K562 (cell line): ENCODE data around the gene GFAP. TPM values are rescaled to one million over a fixed set of nuclear protein-coding genes. Genes with fewer than 3 reads are reported as not detected.

Experiments used
- ATAC-seq: fragments of 200-7000 bp; cut with Tn5 transposase; 3 replicates; pipeline ENCODE4 v1.9.1; 2020; ENCODE audit warnings: moderate library complexity
- BruUV-seq: library from RNA; stranded (reverse); fragments of 400-500 nt; replicated peaks from 2 replicates; lab custom pipeline; 2021; lab: Mats Ljungman, UMichigan
- CTCF ChIA-PET: fragments of 300-600 bp; formaldehyde crosslinking; extraction: SDS; loops from one replicate; lab custom pipeline; 2021; ENCODE audit warnings: low intra/inter-chr PET ratio; lab: Yijun Ruan, JAX
- POLR2A ChIA-PET: fragments of 300-600, 350-650 bp; sonication (Branson Sonifier 250); formaldehyde crosslinking; extraction: SDS; loops from one replicate; lab custom pipeline; 2021; ENCODE audit warnings: antibody characterized with exemption, inconsistent platforms; lab: Yijun Ruan, JAX
- DNase-seq, 4 experiments: peaks; one replicate each; pipeline versions ENCODE4 v3.0.0 to v3.0.0-alpha.2; 2011 to 2018; ENCODE audit warnings: low spot score in 3 of 4, mixed read lengths in 3 of 4; ENCODE audit errors: extremely low read depth in 1 of 4
- FAIRE-seq: peaks from 2 replicates; lab custom pipeline; 2011; peaks lifted over from hg19 to GRCh38; lab: Jason Lieb, UNC
- H2AFZ ChIP-seq: 2 replicates; pipeline ENCODE4 v1.6.0; 2011; ENCODE audit warnings: low read depth, low read length, control low read depth, inconsistent platforms
- H3K27ac ChIP-seq: fragments of 200-600 bp; 3 replicates; pipeline ENCODE4 v1.8.0; 2011; ENCODE audit warnings: low read depth, mild to moderate bottlenecking, control low read depth, inconsistent platforms, low read length, moderate library complexity, mixed read lengths; ENCODE audit errors: extremely low read depth
- H3K27me3 ChIP-seq, 2 experiments: fragments of 300-600 bp in 1 of 2; 2 replicates in 1 of 2; 3 replicates in 1 of 2; pipeline versions ENCODE4 v1.6.0 to v1.8.0; 2011; ENCODE audit warnings: inconsistent platforms in 2 of 2, low read length in 2 of 2, mild to moderate bottlenecking in 1 of 2, mixed read lengths in 1 of 2, moderate library complexity in 1 of 2; ENCODE audit not compliant: control insufficient read depth in 2 of 2, insufficient read depth in 2 of 2
- H3K36me3 ChIP-seq: fragments of 300-600 bp; 3 replicates; pipeline ENCODE4 v1.8.0; 2011; ENCODE audit warnings: mild to moderate bottlenecking, low read length, inconsistent platforms; ENCODE audit not compliant: control insufficient read depth, insufficient read depth
- H3K4me1 ChIP-seq, 2 experiments: fragments of 200-600 bp in 1 of 2; replicated peaks in 1 of 2; 2 replicates in 1 of 2; 3 replicates in 1 of 2; pipeline versions ENCODE4 v1.5.1 to v1.8.0; 2011; ENCODE audit warnings: inconsistent platforms in 2 of 2, low read length in 2 of 2, mild to moderate bottlenecking in 1 of 2, mixed read lengths in 1 of 2, moderate library complexity in 1 of 2; ENCODE audit not compliant: control insufficient read depth in 2 of 2, insufficient read depth in 2 of 2
- H3K4me2 ChIP-seq: 2 replicates; pipeline ENCODE4 v1.6.1; 2011; ENCODE audit warnings: low read length, control low read depth, inconsistent platforms, mixed read lengths; ENCODE audit not compliant: insufficient read depth
- H3K4me3 ChIP-seq: fragments of 200-600 bp; sonication (generic), shearing (Covaris generic); 2 replicates; pipeline ENCODE4 v1.5.1; 2016; ENCODE audit warnings: control low read depth, inconsistent platforms
- H3K79me2 ChIP-seq: fragments of 200-600 bp; 3 replicates; pipeline ENCODE4 v1.8.0; 2011; ENCODE audit warnings: low read length, inconsistent platforms; ENCODE audit not compliant: control insufficient read depth, insufficient read depth
- H3K9ac ChIP-seq, 2 experiments: 2 replicates each; pipeline versions ENCODE4 v1.6.0 to v1.6.1; 2011; ENCODE audit warnings: low read depth in 2 of 2, low read length in 2 of 2, control low read depth in 1 of 2, inconsistent platforms in 1 of 2, mild to moderate bottlenecking in 1 of 2, mixed read lengths in 1 of 2; ENCODE audit not compliant: insufficient read depth in 1 of 2
- H3K9me1 ChIP-seq: one replicate; pipeline ENCODE4 v1.6.0; 2011; ENCODE audit warnings: inconsistent platforms, mild to moderate bottlenecking, low read length, moderate library complexity; ENCODE audit not compliant: control insufficient read depth, insufficient read depth
- H3K9me3 ChIP-seq: replicated peaks from 2 replicates; pipeline ENCODE4 v1.5.1; 2011; ENCODE audit warnings: low read depth, low read length, inconsistent platforms; ENCODE audit not compliant: control insufficient read depth, insufficient read depth
- H4K20me1 ChIP-seq: replicated peaks from 2 replicates; pipeline ENCODE4 v1.6.1; 2011; ENCODE audit warnings: low read length, inconsistent platforms, mixed read lengths; ENCODE audit not compliant: control insufficient read depth, insufficient read depth
- CBX8 ChIP-seq: fragments of 200-600 bp; sonication (generic); IDR thresholded peaks from 2 replicates; pipeline ENCODE4 v1.6.1; 2012; ENCODE audit warnings: borderline replicate concordance, mixed run types, low read depth, mild to moderate bottlenecking, moderate library complexity, mixed read lengths, low read length, control low read depth, inconsistent platforms; ENCODE audit not compliant: poor library complexity, severe bottlenecking; ENCODE audit errors: extremely low read depth
- DIDO1 ChIP-seq: fragments of 450-650 bp; IDR thresholded peaks from 2 replicates; pipeline ENCODE4 v1.6.1; 2016; ENCODE audit warnings: low read depth, missing biosample characterization, missing genetic modification characterization
- E2F3 ChIP-seq: fragments of 250-450 bp; sonication (Bioruptor Pico); IDR thresholded peaks from 2 replicates; pipeline ENCODE4 v1.4.0; 2020; ENCODE audit warnings: mild to moderate bottlenecking
- ELF1 ChIP-seq: fragments of 200-800 bp; sonication (Bioruptor generic); IDR thresholded peaks from 2 replicates; pipeline ENCODE4 v1.6.1; 2016; ENCODE audit warnings: missing genetic modification characterization, missing compliant biosample characterization
- HDAC2 ChIP-seq: fragments of 450-650 bp; IDR thresholded peaks from 2 replicates; pipeline ENCODE4 v1.6.1; 2016; ENCODE audit warnings: mild to moderate bottlenecking
- NFIC ChIP-seq: fragments of 450-650 bp; IDR thresholded peaks from 2 replicates; pipeline ENCODE4 v1.6.1; 2017; ENCODE audit warnings: mild to moderate bottlenecking, inconsistent platforms
- SMC3 ChIP-seq: conservative IDR thresholded peaks from 2 replicates; pipeline ENCODE4 v1.6.1; 2011; ENCODE audit warnings: low read depth, low read length, improper control_type of control experiment; ENCODE audit not compliant: insufficient read depth
- SNIP1 ChIP-seq: fragments of 450-650 bp; IDR thresholded peaks from 2 replicates; pipeline ENCODE4 v1.7.1; 2017; ENCODE audit warnings: low read depth, mild to moderate bottlenecking
- TRIM24 ChIP-seq, 2 experiments: fragments of 450-650 bp; IDR thresholded peaks; 2 replicates each; pipeline ENCODE4 v1.6.1; 2016
- ZNF384 ChIP-seq: IDR thresholded peaks from 2 replicates; pipeline ENCODE4 v1.6.1; 2012; ENCODE audit warnings: low read depth, low read length, improper control_type of control experiment
- ZNF717 ChIP-seq: fragments of 250-450 bp; sonication (Bioruptor Pico); IDR thresholded peaks from 2 replicates; pipeline ENCODE4 v1.5.0; 2021
- WGBS: fragments of 100-300 bp; shearing (Covaris generic); methylation state at CpG from one replicate; pipeline ENCODE4 v1.1.6; 2016; ENCODE audit warnings: low coverage, mixed read lengths; ENCODE audit not compliant: insufficient coverage; ENCODE audit errors: missing lambda C conversion rate; 5-methylcytosine and 5-hydroxymethylcytosine counted together
- in situ Hi-C: fragments of 300-500 bp; cut with MboI; formaldehyde crosslinking; loops from 4 replicates; pipeline ENCODE4 v1.15.0; 2018; ENCODE audit warnings: inconsistent platforms, mixed read lengths
- intact Hi-C: fragments of 100-400 bp; cut with micrococcal nuclease; formaldehyde crosslinking; loops from 2 replicates; pipeline ENCODE4 v1.14.2; 2022
- polyA plus RNA-seq, 8 experiments: library from polyadenylated mRNA; depleted of rRNA in 4 of 8; stranded (reverse) in 5 of 8; unstranded in 3 of 8; fragments of >200 nt; fragmentation: Nextera tagmentation in 2 of 8; fragmentation: Illumina TruSeq in 1 of 8; extraction: Ambion mirVana in 2 of 8; extraction: Trizol in 1 of 8; gene quantifications; 2 replicates each; pipeline versions ENCODE4 v1.2.1 to v1.2.3, GENCODE V29; 2011 to 2014; ENCODE audit warnings: inconsistent platforms in 1 of 8, missing spikeins in 1 of 8
- total RNA-seq, 7 experiments: library from RNA; depleted of rRNA in 6 of 7; stranded (reverse); fragments of >200 nt in 6 of 7; fragmentation: Illumina TruSeq in 2 of 7; extraction: Trizol in 2 of 7; gene quantifications; 2 replicates each; pipeline versions ENCODE4 v1.2.1 to v1.2.3, GENCODE V29; 2011 to 2021; ENCODE audit warnings: low replicate concordance in 1 of 7
- TF ChIP-seq, protein P1 (sequence below): fragments of 250-450 bp; sonication (Bioruptor Pico); IDR thresholded peaks from 2 replicates; pipeline ENCODE4 v1.8.0; 2022; ENCODE audit warnings: inconsistent platforms
- TF ChIP-seq, protein P2 (sequence below): sonication (generic); formaldehyde crosslinking; IDR thresholded peaks from 2 replicates; pipeline ENCODE4 v1.8.1; 2023; ENCODE audit warnings: mild to moderate bottlenecking, missing genetic modification reagents
- TF ChIP-seq, protein P3 (sequence below), 2 experiments: fragments of 450-650 bp; IDR thresholded peaks; 2 replicates each; pipeline ENCODE4 v1.6.1; 2016
- TF ChIP-seq, protein P4 (sequence below), 3 experiments: IDR thresholded peaks in 2 of 3; conservative IDR thresholded peaks in 1 of 3; 2 replicates each; pipeline ENCODE4 v1.5.1; 2011 to 2012; ENCODE audit warnings: low read length in 3 of 3, mild to moderate bottlenecking in 3 of 3, control low read depth in 2 of 3, improper control_type of control experiment in 1 of 3, inconsistent platforms in 1 of 3, low read depth in 1 of 3, mixed read lengths in 1 of 3, moderate library complexity in 1 of 3; ENCODE audit not compliant: insufficient read depth in 2 of 3

Gene GFAP
- total and polyA plus RNA-seq, 9 of the 15 experiments (the other 6 are each of a cell fraction or from before 2014, with no cell fraction given), result 0.07 to 1.4 (median 0.60) TPM; not detected in 1

DNA sequence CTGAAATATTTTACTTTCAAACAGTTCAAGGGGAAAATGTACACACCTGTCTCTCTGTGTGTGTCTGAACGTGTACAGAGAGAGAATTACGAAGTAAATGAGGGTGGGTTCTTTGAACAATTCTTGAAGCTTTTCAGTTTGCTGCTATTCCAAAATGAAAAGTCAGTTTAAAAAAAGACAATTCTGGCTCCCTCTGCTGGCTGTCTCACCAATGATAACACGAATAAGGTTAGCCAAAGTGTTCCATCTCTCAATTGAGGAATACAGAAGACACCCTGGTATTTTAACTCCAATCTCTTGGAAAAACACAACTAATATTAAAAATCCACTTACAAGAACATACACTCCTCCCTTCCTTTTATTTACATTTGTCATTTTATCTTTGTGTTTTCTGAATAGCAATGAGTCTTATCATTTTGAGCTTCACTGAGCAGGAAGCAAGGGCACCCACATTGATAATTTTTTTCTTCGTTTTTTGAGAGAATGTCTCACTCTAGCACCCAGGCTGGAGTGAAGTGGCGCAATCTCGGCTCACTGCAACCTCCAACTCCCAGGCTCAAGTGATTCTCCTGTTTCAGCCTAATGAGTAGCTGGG lies 36.6 kb downstream of the GFAP start:
- Histone ChIP-seq H3K27me3 (no peaks in the 10 kb centered on the region), H2AFZ (no peak overlapping the region), H3K9me1 (no peaks in the 10 kb centered on the region), H3K9ac (no peak overlapping the region), H3K4me3 (no peak overlapping the region), H3K36me3 (peaks cover 91% of the 10 kb centered on the region), H3K4me1 (no peaks in the 10 kb centered on the region), H4K20me1 (no peaks in the 10 kb centered on the region), H3K4me2 (no peak overlapping the region), H3K9me3 (no peaks in the 10 kb centered on the region), H3K79me2 (no peaks in the 10 kb centered on the region), H3K27ac (no peak overlapping the region)
- intact Hi-C loops (no loop called here), in situ Hi-C loops (no loop called here)
- CTCF ChIA-PET, result interaction anchor here (0.6 to 1.8 kb wide), 3 partner anchors 100 to 537 kb away, joined by 3 to 14 read pairs (median 8); no protein-coding TSS in a partner anchor
- ATAC-seq, result peak; percentile 56; the same call in 2 of the 3 replicates
- peak; percentile 79 for FAIRE-seq
- POLR2A ChIA-PET, result interaction anchor here (0.6 to 2.0 kb wide), 6 partner anchors 9 to 270 kb away, joined by 3 to 7 read pairs (median 4); partner anchors contain the start of gene EFTUD2
- 41% methylated on average over 6 of the region's 6 CpGs for WGBS
- DNase-seq, result peak in 3 of 4 experiments; percentile 34 to 45 (median 42)
- BruUV-seq, result no TSS peak
- TF ChIP-seq ZNF717 (CRISPR knock-in tag), result no peak
- TF ChIP-seq ELF1 (tag), result no peak
- TF ChIP-seq, protein P1, sequence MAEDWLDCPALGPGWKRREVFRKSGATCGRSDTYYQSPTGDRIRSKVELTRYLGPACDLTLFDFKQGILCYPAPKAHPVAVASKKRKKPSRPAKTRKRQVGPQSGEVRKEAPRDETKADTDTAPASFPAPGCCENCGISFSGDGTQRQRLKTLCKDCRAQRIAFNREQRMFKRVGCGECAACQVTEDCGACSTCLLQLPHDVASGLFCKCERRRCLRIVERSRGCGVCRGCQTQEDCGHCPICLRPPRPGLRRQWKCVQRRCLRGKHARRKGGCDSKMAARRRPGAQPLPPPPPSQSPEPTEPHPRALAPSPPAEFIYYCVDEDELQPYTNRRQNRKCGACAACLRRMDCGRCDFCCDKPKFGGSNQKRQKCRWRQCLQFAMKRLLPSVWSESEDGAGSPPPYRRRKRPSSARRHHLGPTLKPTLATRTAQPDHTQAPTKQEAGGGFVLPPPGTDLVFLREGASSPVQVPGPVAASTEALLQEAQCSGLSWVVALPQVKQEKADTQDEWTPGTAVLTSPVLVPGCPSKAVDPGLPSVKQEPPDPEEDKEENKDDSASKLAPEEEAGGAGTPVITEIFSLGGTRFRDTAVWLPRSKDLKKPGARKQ (CRISPR knock-in tag), result no peak
- TF ChIP-seq CBX8, result no peak
- TF ChIP-seq, protein P2, sequence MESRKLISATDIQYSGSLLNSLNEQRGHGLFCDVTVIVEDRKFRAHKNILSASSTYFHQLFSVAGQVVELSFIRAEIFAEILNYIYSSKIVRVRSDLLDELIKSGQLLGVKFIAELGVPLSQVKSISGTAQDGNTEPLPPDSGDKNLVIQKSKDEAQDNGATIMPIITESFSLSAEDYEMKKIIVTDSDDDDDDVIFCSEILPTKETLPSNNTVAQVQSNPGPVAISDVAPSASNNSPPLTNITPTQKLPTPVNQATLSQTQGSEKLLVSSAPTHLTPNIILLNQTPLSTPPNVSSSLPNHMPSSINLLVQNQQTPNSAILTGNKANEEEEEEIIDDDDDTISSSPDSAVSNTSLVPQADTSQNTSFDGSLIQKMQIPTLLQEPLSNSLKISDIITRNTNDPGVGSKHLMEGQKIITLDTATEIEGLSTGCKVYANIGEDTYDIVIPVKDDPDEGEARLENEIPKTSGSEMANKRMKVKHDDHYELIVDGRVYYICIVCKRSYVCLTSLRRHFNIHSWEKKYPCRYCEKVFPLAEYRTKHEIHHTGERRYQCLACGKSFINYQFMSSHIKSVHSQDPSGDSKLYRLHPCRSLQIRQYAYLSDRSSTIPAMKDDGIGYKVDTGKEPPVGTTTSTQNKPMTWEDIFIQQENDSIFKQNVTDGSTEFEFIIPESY (CRISPR knock-in tag), result no peak
- no peak for TF ChIP-seq NFIC
- TF ChIP-seq TRIM24 (IDR thresholded peaks at IDR 0.05), result no peak
- TF ChIP-seq ZNF384, result 0 out of 2 replicates have a peak, but pooled peaks have one; percentile 10
- no peak for TF ChIP-seq DIDO1 (tag)
- TF ChIP-seq, protein P3, sequence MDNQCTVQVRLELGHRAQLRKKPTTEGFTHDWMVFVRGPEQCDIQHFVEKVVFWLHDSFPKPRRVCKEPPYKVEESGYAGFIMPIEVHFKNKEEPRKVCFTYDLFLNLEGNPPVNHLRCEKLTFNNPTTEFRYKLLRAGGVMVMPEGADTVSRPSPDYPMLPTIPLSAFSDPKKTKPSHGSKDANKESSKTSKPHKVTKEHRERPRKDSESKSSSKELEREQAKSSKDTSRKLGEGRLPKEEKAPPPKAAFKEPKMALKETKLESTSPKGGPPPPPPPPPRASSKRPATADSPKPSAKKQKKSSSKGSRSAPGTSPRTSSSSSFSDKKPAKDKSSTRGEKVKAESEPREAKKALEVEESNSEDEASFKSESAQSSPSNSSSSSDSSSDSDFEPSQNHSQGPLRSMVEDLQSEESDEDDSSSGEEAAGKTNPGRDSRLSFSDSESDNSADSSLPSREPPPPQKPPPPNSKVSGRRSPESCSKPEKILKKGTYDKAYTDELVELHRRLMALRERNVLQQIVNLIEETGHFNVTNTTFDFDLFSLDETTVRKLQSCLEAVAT (IDR thresholded peaks at IDR 0.05), result no peak
- TF ChIP-seq E2F3, result no peak
- TF ChIP-seq, protein P4, sequence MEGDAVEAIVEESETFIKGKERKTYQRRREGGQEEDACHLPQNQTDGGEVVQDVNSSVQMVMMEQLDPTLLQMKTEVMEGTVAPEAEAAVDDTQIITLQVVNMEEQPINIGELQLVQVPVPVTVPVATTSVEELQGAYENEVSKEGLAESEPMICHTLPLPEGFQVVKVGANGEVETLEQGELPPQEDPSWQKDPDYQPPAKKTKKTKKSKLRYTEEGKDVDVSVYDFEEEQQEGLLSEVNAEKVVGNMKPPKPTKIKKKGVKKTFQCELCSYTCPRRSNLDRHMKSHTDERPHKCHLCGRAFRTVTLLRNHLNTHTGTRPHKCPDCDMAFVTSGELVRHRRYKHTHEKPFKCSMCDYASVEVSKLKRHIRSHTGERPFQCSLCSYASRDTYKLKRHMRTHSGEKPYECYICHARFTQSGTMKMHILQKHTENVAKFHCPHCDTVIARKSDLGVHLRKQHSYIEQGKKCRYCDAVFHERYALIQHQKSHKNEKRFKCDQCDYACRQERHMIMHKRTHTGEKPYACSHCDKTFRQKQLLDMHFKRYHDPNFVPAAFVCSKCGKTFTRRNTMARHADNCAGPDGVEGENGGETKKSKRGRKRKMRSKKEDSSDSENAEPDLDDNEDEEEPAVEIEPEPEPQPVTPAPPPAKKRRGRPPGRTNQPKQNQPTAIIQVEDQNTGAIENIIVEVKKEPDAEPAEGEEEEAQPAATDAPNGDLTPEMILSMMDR (IDR thresholded peaks at IDR 0.05 in 2 of 3, conservative IDR thresholded peaks at IDR 0.05 in 1 of 3; ENCODE audit: insufficient read depth in 2 of 3, low read depth in 1 of 3, low read length in 3 of 3), result peak; percentile 43 to 69 (median 58); a peak in 5 of 6 replicates
- no peak for TF ChIP-seq SNIP1
- TF ChIP-seq SMC3, result 0 out of 2 replicates have a peak, but pooled peaks have one; percentile 32
- TF ChIP-seq HDAC2, result no peak
